Measurements from ENCODE around the gene SLC22A5.

The SLC22A5 gene

GRCh38 chr5:132385326-132386105 is 16.0 kb downstream of the SLC22A5 start:
- Histone ChIP-seq H3K9ac (ENCODE audit: low read depth, low read length) (peak overlapping the region; percentile 30), H2AFZ (ENCODE audit: low read depth, low read length) (peak overlapping the region; percentile 70), H3K4me1 (ENCODE audit: insufficient read depth, low read length) (peaks cover 29% of the 10 kb centered on the region), H3K27ac (ENCODE audit: low read length) (peak overlapping the region; percentile 66), H3K36me3 (ENCODE audit: insufficient read depth, low read length) (no peaks in the 10 kb centered on the region), H3K79me2 (ENCODE audit: insufficient read depth, low read length) (no peaks in the 10 kb centered on the region), H3K4me2 (ENCODE audit: insufficient read depth, low read length) (no peak overlapping the region), H4K20me1 (ENCODE audit: insufficient read depth, low read length) (no peaks in the 10 kb centered on the region), H3K27me3 (ENCODE audit: insufficient read depth, low read length, poor library complexity) (no peaks in the 10 kb centered on the region), H3K4me3 (ENCODE audit: low read depth in 1 of 2, low read length in 2 of 2) (no peak overlapping the region), H3K9me3 (ENCODE audit: insufficient read depth, low read length, severe bottlenecking) (no peaks in the 10 kb centered on the region)
- DNase-seq (peak; percentile 73), ATAC-seq (ENCODE audit: insufficient read depth, low read depth) (peak; percentile 62)
- TF ChIP-seq CTCF (IDR thresholded peaks at IDR 0.05; ENCODE audit: borderline replicate concordance, extremely low read depth, low read length, poor library complexity, severe bottlenecking) = peak; percentile 88
- no peak for TF ChIP-seq EZH2 (IDR thresholded peaks at IDR 0.05; ENCODE audit: borderline replicate concordance, low read depth, low read length, severe bottlenecking)

DNA sequence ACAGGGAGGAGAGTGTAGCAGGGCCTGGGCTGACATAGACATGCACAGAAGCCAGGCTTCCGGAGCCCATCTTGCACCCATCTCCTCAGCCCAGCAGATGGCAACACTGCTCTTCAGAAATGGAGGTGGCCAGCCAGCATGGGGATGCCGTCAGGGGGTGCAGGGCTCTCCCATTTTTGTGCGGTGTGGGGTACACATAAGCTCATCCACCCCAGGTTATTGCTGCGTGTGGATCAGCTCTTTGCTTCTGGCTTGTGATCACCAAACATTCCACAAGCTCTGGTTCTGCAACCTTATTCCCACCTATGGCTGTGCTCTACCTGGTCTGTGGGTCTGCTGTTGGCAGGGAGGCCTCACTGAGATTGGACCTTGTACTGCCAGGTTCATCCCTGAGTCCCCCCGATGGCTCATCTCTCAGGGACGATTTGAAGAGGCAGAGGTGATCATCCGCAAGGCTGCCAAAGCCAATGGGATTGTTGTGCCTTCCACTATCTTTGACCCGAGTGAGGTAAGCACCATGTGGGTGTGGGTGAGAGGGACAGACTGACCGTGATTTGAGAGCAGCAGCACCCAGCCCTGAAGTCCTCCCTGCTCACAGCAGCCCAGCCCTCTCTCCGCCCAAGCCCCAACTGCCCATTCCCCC is 17.3 kb downstream of the SLC22A5 start:
- Histone ChIP-seq H3K27me3 (ENCODE audit: insufficient read depth, low read length, poor library complexity) (no peaks in the 10 kb centered on the region), H3K27ac (ENCODE audit: low read length) (peak overlapping the region; percentile 60), H3K9me3 (ENCODE audit: insufficient read depth, low read length, severe bottlenecking) (no peaks in the 10 kb centered on the region), H3K4me1 (ENCODE audit: insufficient read depth, low read length) (peaks cover 29% of the 10 kb centered on the region), H3K9ac (ENCODE audit: low read depth, low read length) (0 out of 2 replicates have a peak overlapping the region, but pooled peaks have one; percentile 17), H3K4me2 (ENCODE audit: insufficient read depth, low read length) (peak overlapping the region; percentile 23; the same call in 1 of the 2 replicates), H4K20me1 (ENCODE audit: insufficient read depth, low read length) (no peaks in the 10 kb centered on the region), H3K79me2 (ENCODE audit: insufficient read depth, low read length) (no peaks in the 10 kb centered on the region), H3K4me3 (ENCODE audit: low read depth in 1 of 2, low read length in 2 of 2) (no peak overlapping the region), H2AFZ (ENCODE audit: low read depth, low read length) (peak overlapping the region; percentile 68), H3K36me3 (ENCODE audit: insufficient read depth, low read length) (no peaks in the 10 kb centered on the region)
- ATAC-seq (ENCODE audit: insufficient read depth, low read depth) = peak; percentile 87
- TF ChIP-seq EZH2 (IDR thresholded peaks at IDR 0.05; ENCODE audit: borderline replicate concordance, low read depth, low read length, severe bottlenecking) (no peak), CTCF (IDR thresholded peaks at IDR 0.05; ENCODE audit: borderline replicate concordance, extremely low read depth, low read length, poor library complexity, severe bottlenecking) (peak; percentile 97)
- peak; percentile 83 for DNase-seq

DNA sequence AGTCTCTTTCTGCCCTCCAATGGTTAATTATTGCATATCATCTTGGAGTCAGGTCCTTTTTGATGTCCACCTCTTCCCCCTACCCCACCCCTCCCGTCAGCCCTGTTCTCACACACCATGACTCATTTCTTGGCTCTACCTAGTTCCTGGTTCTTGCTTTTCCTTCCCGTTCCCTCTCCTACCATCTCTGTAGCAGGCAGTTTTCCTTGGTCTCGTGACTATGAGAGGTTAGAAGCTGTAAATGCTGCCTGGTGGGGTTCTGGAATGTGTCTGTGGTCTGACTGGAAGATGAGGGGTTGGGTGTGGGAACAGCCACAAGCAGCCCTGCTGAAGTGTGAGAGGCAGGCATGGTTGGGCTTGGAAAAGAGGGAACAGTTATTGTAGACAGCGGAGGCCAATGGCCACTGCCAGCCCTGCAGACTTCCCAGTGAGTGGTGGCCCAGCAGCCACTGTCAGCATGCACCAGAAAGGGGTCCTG is 18.2 kb downstream of the SLC22A5 start:
- Histone ChIP-seq H3K4me3 (ENCODE audit: low read depth in 1 of 2, low read length in 2 of 2) (no peak overlapping the region), H3K36me3 (ENCODE audit: insufficient read depth, low read length) (no peaks in the 10 kb centered on the region), H3K4me1 (ENCODE audit: insufficient read depth, low read length) (peaks cover 29% of the 10 kb centered on the region), H2AFZ (ENCODE audit: low read depth, low read length) (peak overlapping the region; percentile 14; the same call in 1 of the 2 replicates), H3K9me3 (ENCODE audit: insufficient read depth, low read length, severe bottlenecking) (no peaks in the 10 kb centered on the region), H3K27me3 (ENCODE audit: insufficient read depth, low read length, poor library complexity) (no peaks in the 10 kb centered on the region), H3K4me2 (ENCODE audit: insufficient read depth, low read length) (no peak overlapping the region), H3K27ac (ENCODE audit: low read length) (peak overlapping the region; percentile 55), H3K79me2 (ENCODE audit: insufficient read depth, low read length) (no peaks in the 10 kb centered on the region), H3K9ac (ENCODE audit: low read depth, low read length) (no peak overlapping the region), H4K20me1 (ENCODE audit: insufficient read depth, low read length) (no peaks in the 10 kb centered on the region)
- TF ChIP-seq EZH2 (IDR thresholded peaks at IDR 0.05; ENCODE audit: borderline replicate concordance, low read depth, low read length, severe bottlenecking) (no peak), CTCF (IDR thresholded peaks at IDR 0.05; ENCODE audit: borderline replicate concordance, extremely low read depth, low read length, poor library complexity, severe bottlenecking) (no peak)
- DNase-seq (no peak), ATAC-seq (ENCODE audit: insufficient read depth, low read depth) (no peak)
